Measurements from ENCODE around the gene PGAM2. TPM values are rescaled to one million over a fixed set of nuclear protein-coding genes. Genes with fewer than 3 reads are reported as not detected.

The PGAM2 gene
- total RNA-seq, 2 experiments from 2014 or later = 0.69 to 0.80 TPM

- Histone ChIP-seq H3K4me2 (ENCODE audit: low read length) (no peak overlapping the region), H3K9me3 (ENCODE audit: low read length) (no peaks in the 10 kb centered on the region), H3K4me3 (ENCODE audit: low read depth, low read length, poor library complexity, severe bottlenecking) (no peak overlapping the region), H4K20me1 (ENCODE audit: insufficient read depth, low read length) (no peaks in the 10 kb centered on the region), H3K4me1 (ENCODE audit: insufficient read depth, low read length, poor library complexity, severe bottlenecking) (peaks cover 10% of the 10 kb centered on the region), H3K79me2 (ENCODE audit: insufficient read depth, low read depth, low read length) (no peaks in the 10 kb centered on the region), H2AFZ (ENCODE audit: low read length) (no peak overlapping the region), H3K27ac (ENCODE audit: low read depth, low read length, poor library complexity, severe bottlenecking) (no peak overlapping the region), H3K36me3 (ENCODE audit: insufficient read depth, low read length) (peaks cover 79% of the 10 kb centered on the region), H3K9me2 (ENCODE audit: insufficient read depth, low read length) (no peaks in the 10 kb centered on the region)
- ChIA-PET POLR2A (interaction anchor here (0.6 kb wide), 1 partner anchor 38 kb away, joined by 3 read pairs; no protein-coding TSS in a partner anchor), CTCF (ENCODE audit: unreplicated experiment) (no interaction called here)
- TF ChIP-seq EZH2phosphoT487 (IDR thresholded peaks at IDR 0.05; ENCODE audit: borderline replicate concordance, low read depth, low read length) = no peak
- no peak for TF ChIP-seq CTCF (conservative IDR thresholded peaks at IDR 0.05; ENCODE audit: low read length)
- DNase-seq (ENCODE audit: low spot score) = no peak
- BruUV-seq (replicated peaks) = no TSS peak
- intact Hi-C loops (cut with micrococcal nuclease; ENCODE audit: unreplicated experiment) = no loop called here
These were observed 48.5 kb upstream of the PGAM2 start for GRCh38 chr7:44113764-44114354.

GRCh38 chr7:44112997-44113763 is 47.8 kb upstream of the PGAM2 start:
- H3K79me2 ChIP-seq (ENCODE audit: insufficient read depth, low read depth, low read length) = no peaks in the 10 kb centered on the region
- CTCF ChIA-PET (ENCODE audit: unreplicated experiment) = no interaction called here
- POLR2A ChIA-PET = interaction anchor here (0.5 kb wide), 1 partner anchor 38 kb away, joined by 4 read pairs; no protein-coding TSS in a partner anchor
- DNase-seq (ENCODE audit: low spot score) = no peak
- intact Hi-C loops (cut with micrococcal nuclease; ENCODE audit: unreplicated experiment) = no loop called here
- H4K20me1 ChIP-seq (ENCODE audit: insufficient read depth, low read length) = no peaks in the 10 kb centered on the region
- no peaks in the 10 kb centered on the region for H3K9me3 ChIP-seq (ENCODE audit: low read length)
- H2AFZ ChIP-seq (ENCODE audit: low read length) = no peak overlapping the region
- peaks cover 10% of the 10 kb centered on the region for H3K4me1 ChIP-seq (ENCODE audit: insufficient read depth, low read length, poor library complexity, severe bottlenecking)
- no peak overlapping the region for H3K4me3 ChIP-seq (ENCODE audit: low read depth, low read length, poor library complexity, severe bottlenecking)
- H3K36me3 ChIP-seq (ENCODE audit: insufficient read depth, low read length) = peaks cover 74% of the 10 kb centered on the region
- BruUV-seq (replicated peaks) = no TSS peak
- TF ChIP-seq CTCF (conservative IDR thresholded peaks at IDR 0.05; ENCODE audit: low read length) = no peak
- no peak for TF ChIP-seq EZH2phosphoT487 (IDR thresholded peaks at IDR 0.05; ENCODE audit: borderline replicate concordance, low read depth, low read length)
- H3K27ac ChIP-seq (ENCODE audit: low read depth, low read length, poor library complexity, severe bottlenecking) = no peak overlapping the region
- H3K4me2 ChIP-seq (ENCODE audit: low read length) = no peak overlapping the region
- H3K9me2 ChIP-seq (ENCODE audit: insufficient read depth, low read length) = no peaks in the 10 kb centered on the region
